Measurements from ENCODE around the gene SLC2A4RG. TPM values are rescaled to one million over a fixed set of nuclear protein-coding genes. Genes with fewer than 3 reads are reported as not detected.

The SLC2A4RG gene, protein sequence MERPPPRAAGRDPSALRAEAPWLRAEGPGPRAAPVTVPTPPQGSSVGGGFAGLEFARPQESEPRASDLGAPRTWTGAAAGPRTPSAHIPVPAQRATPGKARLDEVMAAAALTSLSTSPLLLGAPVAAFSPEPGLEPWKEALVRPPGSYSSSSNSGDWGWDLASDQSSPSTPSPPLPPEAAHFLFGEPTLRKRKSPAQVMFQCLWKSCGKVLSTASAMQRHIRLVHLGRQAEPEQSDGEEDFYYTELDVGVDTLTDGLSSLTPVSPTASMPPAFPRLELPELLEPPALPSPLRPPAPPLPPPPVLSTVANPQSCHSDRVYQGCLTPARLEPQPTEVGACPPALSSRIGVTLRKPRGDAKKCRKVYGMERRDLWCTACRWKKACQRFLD
- 59.7 and 59.9 TPM in 2 replicates for total RNA-seq
- long read RNA-seq, result 0 reads

DNA sequence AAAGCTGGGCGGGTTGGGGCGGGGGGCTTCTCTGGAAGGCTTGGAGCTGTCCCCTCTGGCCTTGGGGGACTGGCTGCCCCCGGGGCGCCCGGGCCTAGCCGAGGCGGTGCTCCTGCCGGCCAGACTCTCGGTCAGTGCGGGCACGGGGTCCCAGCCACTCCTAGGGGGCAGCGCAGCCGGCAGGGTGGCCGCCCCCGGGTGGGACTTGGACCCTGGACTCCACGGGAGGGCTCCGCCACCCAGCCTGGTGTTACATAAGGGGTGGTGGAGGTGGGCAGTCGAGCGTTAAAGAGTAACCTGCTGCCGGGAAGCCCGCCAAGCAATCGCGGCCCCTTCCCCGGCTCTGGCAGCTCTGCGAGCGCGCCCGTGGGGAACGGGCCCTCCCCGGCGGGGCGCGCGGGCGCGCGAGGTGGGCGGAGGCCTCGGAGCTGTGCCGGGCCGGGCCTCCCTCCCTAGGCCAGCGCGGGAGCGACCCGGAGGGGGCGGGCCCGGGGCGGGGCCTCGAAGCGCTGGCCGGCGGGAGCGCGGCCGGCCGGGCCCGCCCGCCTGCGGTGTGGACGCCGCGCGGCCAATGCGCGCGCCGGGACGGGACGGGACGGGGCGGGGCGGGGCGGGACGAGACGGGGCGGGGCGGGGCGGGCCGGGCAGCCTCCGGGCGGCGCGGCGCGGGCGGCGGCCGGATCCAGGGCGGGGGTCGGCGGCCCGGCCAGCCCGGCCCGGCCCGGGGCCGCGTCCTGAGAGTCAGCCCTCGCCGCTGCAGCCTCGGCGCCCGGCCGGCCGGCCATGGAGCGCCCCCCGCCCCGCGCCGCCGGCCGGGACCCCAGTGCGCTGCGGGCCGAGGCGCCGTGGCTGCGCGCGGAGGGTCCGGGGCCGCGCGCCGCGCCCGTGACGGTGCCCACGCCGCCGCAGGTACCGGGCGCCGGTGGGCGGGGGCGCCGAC, at the start of gene SLC2A4RG:
Gene SLC2A4RG, plus strand, starts transcription at position 647 of the 940 bp plus-strand sequence. Its CDS starts 137 bp downstream, at position 784.
- Mint-ChIP-seq H3K4me1 (ENCODE audit: low read depth) (no peaks in the 10 kb centered on the region), H3K4me3 (ENCODE audit: low read depth) (peak within 1 kb of the TSS; percentile 67), H3K36me3 (ENCODE audit: insufficient read depth) (peaks cover 11% of the 10 kb centered on the region), H3K9me3 (ENCODE audit: low read depth) (no peaks in the 10 kb centered on the region), H3K27ac (no peak within 1 kb of the TSS), H3K27me3 (peaks cover 6% of the 10 kb centered on the region)
- TF ChIP-seq, protein P1, sequence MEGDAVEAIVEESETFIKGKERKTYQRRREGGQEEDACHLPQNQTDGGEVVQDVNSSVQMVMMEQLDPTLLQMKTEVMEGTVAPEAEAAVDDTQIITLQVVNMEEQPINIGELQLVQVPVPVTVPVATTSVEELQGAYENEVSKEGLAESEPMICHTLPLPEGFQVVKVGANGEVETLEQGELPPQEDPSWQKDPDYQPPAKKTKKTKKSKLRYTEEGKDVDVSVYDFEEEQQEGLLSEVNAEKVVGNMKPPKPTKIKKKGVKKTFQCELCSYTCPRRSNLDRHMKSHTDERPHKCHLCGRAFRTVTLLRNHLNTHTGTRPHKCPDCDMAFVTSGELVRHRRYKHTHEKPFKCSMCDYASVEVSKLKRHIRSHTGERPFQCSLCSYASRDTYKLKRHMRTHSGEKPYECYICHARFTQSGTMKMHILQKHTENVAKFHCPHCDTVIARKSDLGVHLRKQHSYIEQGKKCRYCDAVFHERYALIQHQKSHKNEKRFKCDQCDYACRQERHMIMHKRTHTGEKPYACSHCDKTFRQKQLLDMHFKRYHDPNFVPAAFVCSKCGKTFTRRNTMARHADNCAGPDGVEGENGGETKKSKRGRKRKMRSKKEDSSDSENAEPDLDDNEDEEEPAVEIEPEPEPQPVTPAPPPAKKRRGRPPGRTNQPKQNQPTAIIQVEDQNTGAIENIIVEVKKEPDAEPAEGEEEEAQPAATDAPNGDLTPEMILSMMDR (IDR thresholded peaks at IDR 0.05; ENCODE audit: unreplicated experiment), result no peak
- DNase-seq (ENCODE audit: low spot score, unreplicated experiment), result peak; percentile 51

DNA sequence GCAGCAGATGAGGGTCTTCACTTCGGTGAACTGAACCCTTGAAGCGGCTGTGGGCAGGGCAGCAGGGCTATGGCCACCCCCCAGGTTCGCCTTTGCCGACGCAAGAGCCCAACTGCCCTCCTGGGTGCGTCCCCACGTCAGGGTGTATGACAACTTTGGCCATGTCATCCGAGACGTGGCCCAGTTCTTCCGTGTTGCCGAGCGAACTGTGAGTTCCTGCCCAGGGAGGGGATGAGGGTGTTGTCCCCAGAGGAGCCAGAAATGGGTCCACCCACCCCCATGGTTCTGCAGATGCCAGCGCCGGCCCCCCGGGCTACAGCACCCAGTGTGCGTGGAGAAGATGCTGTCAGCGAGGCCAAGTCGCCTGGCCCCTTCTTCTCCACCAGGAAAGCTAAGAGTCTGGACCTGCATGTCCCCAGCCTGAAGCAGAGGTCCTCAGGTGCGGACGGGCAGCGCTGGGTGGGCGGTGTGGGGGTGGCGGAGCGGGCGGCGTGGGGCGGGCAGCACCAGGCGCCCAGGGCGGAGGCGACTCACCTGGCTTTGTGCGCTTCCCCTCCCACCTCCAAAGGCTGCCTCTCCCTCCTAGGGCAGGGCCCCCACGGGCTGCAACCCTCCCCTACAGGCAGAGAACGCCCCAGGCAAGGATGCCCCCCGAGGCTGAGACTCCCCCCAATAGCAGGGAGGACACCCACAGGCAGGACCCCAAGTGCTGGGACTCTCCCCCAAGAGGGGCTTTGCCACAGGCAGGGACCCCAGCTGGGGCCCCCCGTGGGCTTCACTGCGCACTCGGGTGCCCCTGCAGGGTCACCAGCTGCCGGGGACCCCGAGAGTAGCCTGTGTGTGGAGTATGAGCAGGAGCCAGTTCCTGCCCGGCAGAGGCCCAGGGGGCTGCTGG, 49.3 kb upstream of the SLC2A4RG start:
- H3K4me1 Mint-ChIP-seq (ENCODE audit: low read depth), result no peaks in the 10 kb centered on the region
- no peak for DNase-seq (ENCODE audit: low spot score, unreplicated experiment)
- H3K9me3 Mint-ChIP-seq (ENCODE audit: low read depth), result no peaks in the 10 kb centered on the region
- H3K4me3 Mint-ChIP-seq (ENCODE audit: low read depth), result no peak overlapping the region
- H3K27me3 Mint-ChIP-seq, result no peaks in the 10 kb centered on the region
- H3K27ac Mint-ChIP-seq, result no peak overlapping the region
- peaks cover 2% of the 10 kb centered on the region for H3K36me3 Mint-ChIP-seq (ENCODE audit: insufficient read depth)
- TF ChIP-seq, protein P1 (IDR thresholded peaks at IDR 0.05; ENCODE audit: unreplicated experiment), result no peak

DNA sequence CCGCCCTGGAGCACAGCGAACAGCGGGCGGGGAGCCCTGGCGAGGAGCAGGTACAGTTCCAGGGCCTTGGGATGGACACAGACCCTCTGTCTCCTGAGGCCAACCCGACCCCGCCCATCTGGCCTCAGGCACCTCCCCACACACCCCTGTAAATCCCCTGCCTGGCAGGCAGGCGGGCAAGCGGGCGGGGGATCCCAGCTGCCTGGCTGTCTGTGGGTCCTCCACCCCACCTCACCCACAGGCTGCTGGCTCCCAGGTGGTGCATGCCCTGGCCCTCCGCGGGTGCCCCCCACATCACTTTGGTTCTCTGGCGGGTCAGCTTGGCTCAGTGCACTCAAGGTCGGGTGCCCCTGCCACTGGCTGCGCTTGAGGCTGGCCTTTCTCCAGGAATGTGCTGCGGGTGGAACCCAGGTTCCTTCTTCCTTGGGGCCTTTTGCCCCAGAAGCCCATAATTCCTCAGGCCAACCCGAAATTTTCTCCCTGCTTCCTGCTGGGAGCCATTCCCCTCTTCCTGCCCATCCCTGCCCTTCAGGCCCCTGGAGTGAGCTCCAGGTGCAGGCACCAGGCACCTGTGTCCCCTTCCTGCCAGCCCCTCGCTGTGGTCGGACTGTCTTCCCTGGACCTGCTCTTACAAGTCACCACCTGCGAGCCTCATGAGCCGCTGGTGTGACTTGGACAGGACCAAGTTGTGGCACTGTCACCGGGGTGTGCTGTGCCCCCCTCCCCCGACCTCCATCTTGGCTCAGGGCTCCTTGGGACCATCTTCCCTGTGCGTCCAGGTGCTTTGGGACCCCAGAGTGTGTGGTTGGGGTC, 48.5 kb upstream of the SLC2A4RG start:
- Mint-ChIP-seq H3K4me1 (ENCODE audit: low read depth) (no peaks in the 10 kb centered on the region), H3K27ac (no peak overlapping the region), H3K4me3 (ENCODE audit: low read depth) (no peak overlapping the region), H3K36me3 (ENCODE audit: insufficient read depth) (peaks cover 2% of the 10 kb centered on the region), H3K9me3 (ENCODE audit: low read depth) (no peaks in the 10 kb centered on the region), H3K27me3 (no peaks in the 10 kb centered on the region)
- TF ChIP-seq, protein P1 (IDR thresholded peaks at IDR 0.05; ENCODE audit: unreplicated experiment), result no peak
- no peak for DNase-seq (ENCODE audit: low spot score, unreplicated experiment)

DNA sequence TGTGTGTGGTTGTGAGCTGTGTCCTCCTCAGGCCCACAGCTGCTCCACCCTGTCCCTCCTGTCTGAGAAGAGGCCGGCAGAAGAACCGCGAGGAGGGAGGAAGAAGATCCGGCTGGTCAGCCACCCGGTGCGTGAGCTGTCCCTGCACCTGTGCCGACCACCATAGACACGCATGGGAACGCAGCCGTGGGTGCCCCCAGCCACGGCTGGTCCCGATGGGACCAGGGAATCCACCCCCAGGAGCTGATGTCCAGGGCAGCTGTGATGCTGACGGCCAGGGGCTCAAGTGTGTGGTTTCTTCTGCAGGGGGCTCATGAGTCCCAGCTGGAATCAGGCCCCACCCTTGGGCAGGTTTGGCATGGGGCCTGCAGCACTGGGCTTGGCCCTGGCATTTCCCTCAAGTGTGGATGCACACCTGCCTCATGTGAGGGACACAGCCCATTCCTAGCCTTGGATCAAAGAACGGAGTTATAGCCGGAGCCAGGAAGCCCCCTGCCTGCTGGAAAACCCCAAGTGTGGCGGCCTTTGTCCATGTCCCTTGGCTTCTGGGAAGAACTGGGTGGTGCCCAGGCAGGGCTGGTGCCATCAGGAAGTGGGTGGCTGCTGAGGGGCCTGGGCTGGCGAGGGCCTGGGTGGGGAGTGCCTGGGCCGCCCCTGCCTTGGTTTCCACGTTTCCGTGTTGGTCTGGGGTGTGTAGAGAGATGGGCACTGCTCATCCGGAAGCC, 47.7 kb upstream of the SLC2A4RG start:
- no peak for DNase-seq (ENCODE audit: low spot score, unreplicated experiment)
- Mint-ChIP-seq H3K27me3 (no peaks in the 10 kb centered on the region), H3K4me1 (ENCODE audit: low read depth) (no peaks in the 10 kb centered on the region), H3K9me3 (ENCODE audit: low read depth) (no peaks in the 10 kb centered on the region), H3K36me3 (ENCODE audit: insufficient read depth) (peaks cover 2% of the 10 kb centered on the region), H3K4me3 (ENCODE audit: low read depth) (no peak overlapping the region), H3K27ac (peak overlapping the region; percentile 52)
- TF ChIP-seq, protein P1 (IDR thresholded peaks at IDR 0.05; ENCODE audit: unreplicated experiment), result no peak

Data from progenitor cell of endocrine pancreas (in vitro differentiated cells).